Fibroblast of the aortic adventitia (primary cell): ENCODE measurements around the gene TXNRD3. TPM values are rescaled to one million over a fixed set of nuclear protein-coding genes. Genes with fewer than 3 reads are reported as not detected.

Experiments used
- DNase-seq: peaks from one replicate; pipeline ENCODE4 v3.0.0-alpha.2; 2010; ENCODE audit warnings: low read depth
- H3K4me3 ChIP-seq: 2 replicates; pipeline ENCODE4 v1.5.1; 2011; ENCODE audit warnings: low read depth, mild to moderate bottlenecking, control low read depth, low read length, moderate library complexity
- total RNA-seq: library from RNA; depleted of rRNA; stranded (reverse); fragments of >200 nt; gene quantifications from 2 replicates; pipeline ENCODE4 v1.2.3, GENCODE V29; 2012; ENCODE audit warnings: low replicate concordance
- TF ChIP-seq, protein P1 (sequence below): IDR thresholded peaks from 2 replicates; pipeline ENCODE4 v1.5.1; 2011; ENCODE audit warnings: mild to moderate bottlenecking, low read length, control low read depth, inconsistent platforms; ENCODE audit not compliant: insufficient read depth

TXNRD3 gene
- total RNA-seq, 1 donor: 13.2 TPM

DNA sequence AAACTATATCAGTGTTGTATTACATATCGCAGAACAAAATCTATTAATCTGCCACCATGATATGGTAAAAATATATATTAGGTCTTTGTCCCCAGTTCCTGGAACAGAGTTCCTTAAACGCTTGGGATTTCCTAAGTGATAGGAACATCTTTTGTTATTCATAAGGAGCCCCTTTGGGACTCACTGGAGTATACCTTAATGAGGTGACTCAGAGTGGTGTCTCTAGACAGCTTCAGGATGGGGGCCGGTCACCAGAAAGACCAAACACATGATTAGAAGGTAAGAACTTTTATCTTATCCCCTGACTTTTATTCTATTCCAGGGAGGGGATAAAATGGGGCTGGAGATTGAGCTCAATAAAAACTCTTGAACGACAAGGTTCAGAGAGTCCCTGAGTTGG is 36.8 kb upstream of the TXNRD3 start:
- TF ChIP-seq, protein P1, sequence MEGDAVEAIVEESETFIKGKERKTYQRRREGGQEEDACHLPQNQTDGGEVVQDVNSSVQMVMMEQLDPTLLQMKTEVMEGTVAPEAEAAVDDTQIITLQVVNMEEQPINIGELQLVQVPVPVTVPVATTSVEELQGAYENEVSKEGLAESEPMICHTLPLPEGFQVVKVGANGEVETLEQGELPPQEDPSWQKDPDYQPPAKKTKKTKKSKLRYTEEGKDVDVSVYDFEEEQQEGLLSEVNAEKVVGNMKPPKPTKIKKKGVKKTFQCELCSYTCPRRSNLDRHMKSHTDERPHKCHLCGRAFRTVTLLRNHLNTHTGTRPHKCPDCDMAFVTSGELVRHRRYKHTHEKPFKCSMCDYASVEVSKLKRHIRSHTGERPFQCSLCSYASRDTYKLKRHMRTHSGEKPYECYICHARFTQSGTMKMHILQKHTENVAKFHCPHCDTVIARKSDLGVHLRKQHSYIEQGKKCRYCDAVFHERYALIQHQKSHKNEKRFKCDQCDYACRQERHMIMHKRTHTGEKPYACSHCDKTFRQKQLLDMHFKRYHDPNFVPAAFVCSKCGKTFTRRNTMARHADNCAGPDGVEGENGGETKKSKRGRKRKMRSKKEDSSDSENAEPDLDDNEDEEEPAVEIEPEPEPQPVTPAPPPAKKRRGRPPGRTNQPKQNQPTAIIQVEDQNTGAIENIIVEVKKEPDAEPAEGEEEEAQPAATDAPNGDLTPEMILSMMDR: no peak
- no peak overlapping the region for H3K4me3 ChIP-seq
- DNase-seq: no peak

DNA sequence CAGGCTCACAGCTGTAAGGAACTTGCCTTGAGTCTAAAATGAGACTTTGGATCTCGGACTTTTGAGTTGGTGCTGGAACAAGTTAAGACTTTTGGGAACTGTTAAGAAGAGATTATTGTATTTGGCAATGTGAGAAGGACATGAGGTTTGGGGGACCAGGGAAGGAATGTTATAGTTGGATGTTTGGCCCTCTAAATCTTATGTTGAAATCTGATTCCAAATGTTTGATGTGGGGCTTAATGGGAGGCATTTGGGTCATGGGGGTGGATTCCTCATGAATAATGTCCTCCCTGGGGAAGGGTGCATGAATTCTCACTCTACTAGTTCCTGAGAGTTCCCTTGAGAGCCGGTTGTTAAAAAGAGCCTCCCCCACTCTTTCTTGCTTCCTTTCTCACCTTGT is 30.6 kb upstream of the TXNRD3 start:
- DNase-seq: peak; percentile 56
- TF ChIP-seq, protein P1: no peak
- H3K4me3 ChIP-seq: no peak overlapping the region

DNA sequence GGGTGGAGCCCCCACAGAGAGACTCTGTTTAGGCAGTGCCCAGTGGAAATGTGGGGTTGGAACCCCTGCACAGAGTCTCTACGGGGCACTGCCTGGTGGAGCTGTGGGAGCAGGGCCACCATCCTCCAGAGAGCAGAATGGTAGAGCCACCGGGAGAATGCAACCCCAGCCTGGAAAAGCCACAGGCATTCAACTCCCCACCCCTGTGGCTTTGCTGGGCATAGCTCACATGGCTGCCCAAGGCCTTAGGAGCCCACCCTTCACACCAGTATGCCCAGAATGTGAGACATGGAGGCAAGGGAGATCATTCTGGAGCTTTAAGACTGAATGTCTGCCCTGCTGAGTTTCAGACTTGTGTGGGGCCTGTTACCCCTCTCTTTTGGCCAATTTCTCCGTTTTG is 30.1 kb upstream of the TXNRD3 start:
- no peak overlapping the region for H3K4me3 ChIP-seq
- TF ChIP-seq, protein P1: no peak
- peak; percentile 25 for DNase-seq

DNA sequence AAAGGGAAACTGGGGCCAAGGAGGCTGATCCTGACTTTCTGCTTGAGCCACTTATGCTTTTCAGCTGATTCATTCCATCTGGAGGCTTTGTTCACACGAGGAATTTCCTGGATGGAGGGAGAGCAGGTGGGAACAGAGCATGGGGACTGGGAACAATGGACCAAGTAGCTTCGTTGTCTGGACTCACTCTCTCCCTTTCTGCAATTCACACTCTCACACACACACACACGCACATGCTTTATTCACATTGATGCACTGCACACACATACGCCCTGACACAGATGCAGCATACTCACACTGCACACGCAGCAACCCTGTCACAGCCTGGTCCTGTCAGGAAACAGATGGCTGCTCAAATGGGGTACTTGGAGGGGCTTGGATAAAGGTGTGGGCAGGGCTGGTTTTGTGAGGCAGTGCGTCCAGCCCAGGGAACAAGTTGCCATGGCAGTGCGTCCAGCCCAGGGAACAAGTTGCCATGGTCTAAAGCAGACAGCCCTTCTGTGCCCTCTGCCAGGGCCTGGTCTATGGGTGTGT is 29.4 kb upstream of the TXNRD3 start:
- TF ChIP-seq, protein P1: no peak
- no peak overlapping the region for H3K4me3 ChIP-seq
- DNase-seq: peak; percentile 82

DNA sequence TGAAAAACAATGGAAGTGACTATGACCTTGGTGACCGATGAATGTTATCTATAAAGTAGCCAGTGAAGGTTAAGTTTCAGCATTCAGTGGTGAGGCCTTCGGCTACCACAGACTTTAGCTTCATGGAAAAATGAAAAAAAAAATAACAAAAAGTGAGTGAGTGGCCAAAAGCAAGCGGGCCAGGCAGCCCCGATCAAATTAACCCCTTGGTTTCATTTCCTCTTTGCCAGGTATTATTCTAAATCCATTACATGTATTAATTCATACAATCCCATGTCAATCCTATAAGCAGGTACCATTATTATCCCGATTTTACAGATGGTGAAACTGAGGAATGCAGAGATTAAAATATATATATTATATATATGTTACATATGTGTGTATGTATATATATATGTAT is 28.1 kb upstream of the TXNRD3 start:
- TF ChIP-seq, protein P1: no peak
- no peak overlapping the region for H3K4me3 ChIP-seq
- DNase-seq: no peak

DNA sequence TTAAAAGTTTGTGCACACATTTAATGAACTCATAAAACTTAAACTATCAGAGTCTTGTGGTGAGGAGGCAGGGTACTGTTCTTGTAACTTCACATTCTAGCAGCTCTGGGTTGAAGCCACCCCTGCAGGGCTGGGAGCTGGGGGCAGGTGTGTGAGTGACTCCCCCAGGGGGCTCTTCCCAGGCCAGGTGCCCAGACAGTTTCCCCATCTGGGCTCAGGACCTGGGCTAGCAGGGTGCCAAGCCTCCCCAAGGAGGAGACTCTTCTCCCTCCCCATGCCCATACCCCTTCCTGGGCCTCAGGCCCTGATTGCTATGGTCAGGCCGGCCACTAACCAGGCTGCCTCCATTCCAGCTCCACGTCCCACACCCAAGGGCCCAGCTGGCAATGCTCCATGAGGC is 27.1 kb upstream of the TXNRD3 start:
- no peak for DNase-seq
- TF ChIP-seq, protein P1: no peak
- H3K4me3 ChIP-seq: no peak overlapping the region

DNA sequence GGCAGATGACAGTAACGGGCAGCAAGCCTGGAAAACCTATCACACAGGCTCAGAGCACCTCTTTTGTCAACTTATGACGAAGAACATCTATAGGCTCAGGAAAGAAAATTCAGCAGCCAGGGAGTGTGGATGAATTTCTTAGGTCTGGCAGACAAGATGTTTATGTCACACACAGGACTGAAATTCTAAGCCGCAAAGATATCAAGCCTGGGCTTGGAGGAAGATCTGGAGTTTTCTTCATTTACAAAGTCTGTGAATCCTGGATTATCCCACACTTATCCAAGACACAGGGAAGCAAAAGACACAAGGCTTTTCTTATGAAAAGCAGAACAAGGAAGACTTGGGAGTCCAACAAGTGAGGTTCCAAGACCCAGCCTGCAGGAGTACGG is 25.7 kb upstream of the TXNRD3 start:
- H3K4me3 ChIP-seq: no peak overlapping the region
- TF ChIP-seq, protein P1: no peak
- DNase-seq: no peak
